Measurements from ENCODE around the gene SLC49A4.

DNA sequence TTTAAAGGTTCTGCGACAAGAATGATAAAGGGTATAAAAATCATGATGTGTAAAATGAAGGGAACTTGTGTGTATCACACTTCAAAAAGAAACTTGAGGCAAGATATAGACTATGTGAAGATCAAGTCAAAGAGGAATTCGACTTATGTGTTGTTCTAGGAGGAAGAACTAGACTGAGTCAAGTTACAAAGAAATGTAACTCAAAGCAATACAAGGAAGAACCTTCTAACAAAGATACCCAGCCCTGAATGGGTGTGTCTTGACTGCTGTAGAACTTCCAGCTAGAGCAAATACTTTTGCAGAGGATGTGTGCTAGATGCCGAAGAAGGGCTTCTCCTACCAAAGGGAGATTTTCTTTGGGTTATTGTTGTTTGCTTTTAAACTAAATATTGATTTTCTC lies 2.4 kb downstream of the SLC49A4 start:
- TF ChIP-seq CTCF (IDR thresholded peaks at IDR 0.05) (no peak), POLR2A (IDR thresholded peaks at IDR 0.05) (no peak)
